ENCODE measurements around the gene BCL11A.

The BCL11A gene

DNA sequence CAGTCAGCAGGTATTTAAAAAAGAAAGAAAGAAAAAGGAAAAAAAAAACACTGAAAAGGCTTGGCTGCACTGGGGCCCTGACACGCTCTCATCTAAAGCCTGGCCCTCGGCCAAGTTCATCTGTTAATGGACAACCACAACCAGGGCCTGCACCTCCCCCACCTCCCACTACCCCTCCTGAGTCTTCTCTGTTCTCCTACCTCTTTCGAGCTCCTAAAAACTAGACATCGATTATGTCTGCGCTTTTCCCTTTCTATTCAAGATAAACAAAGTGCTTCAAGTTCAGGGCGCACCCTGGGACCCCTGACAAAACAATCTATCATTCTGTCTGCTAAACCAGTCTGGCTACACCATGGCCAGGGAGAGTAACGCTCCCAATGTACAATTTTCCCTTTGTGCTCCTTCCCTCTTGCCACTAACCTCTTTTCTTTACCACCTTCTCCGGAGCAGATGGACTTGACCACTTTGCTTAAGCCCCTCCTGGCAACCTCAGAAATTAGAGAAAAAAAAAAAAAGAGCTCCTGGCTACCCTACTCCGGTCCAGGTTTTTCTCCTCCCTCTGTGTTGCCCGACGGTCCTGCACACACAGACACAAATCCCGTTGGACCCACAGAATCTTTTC, 22.7 kb downstream of the BCL11A start:
- Mint-ChIP-seq H3K27ac (peak overlapping the region; percentile 9), H3K9me3 (no peaks in the 10 kb centered on the region), H3K4me1 (peaks cover 22% of the 10 kb centered on the region), H3K27me3 (peaks cover 18% of the 10 kb centered on the region), H3K4me3 (no peak overlapping the region), H3K36me3 (ENCODE audit: low read depth) (no peaks in the 10 kb centered on the region)
- DNase-seq (no peak), ATAC-seq (no peak)

DNA sequence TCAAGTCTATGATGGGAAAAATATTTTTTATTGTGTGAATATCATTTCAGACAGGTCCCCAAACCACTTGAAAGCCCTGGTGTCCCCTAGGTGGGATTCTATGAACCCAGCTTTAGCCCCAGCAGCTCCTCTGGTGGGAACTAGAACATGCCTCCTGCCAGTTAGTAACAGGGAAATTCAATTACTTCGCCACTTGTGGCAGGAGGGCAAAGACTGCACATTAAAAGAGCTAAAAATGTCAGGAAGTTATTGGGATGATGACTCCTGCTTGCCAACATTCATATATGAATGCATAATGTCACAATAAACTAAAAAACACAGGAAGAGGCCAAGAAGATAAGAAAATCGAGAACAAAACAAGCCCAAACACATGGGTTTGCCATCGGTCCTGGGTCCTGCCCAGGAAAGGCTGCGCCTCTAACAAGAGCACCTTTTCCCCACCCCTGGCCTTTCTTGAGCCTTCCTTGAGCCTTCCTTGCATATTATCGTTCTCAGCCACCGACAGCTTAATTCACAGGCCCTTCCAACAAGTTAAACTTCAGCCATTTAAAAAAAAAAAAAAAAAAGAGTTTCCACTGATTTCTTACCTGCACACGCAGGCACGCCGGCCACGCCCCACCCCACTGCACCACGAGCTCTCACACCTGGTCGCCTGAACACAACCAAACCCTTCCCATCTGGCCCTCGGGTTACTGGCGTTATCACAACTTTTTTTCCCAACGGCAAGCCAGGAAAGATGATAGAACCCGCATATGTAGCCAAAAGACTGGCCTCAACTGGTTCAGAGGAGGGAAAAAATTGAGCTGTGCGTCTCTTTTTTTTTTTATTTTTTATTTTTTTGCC, 23.4 kb downstream of the BCL11A start:
- DNase-seq (no peak), ATAC-seq (no peak)
- H3K4me3 Mint-ChIP-seq: no peak overlapping the region
- H3K27me3 Mint-ChIP-seq: peaks cover 18% of the 10 kb centered on the region
- H3K36me3 Mint-ChIP-seq (ENCODE audit: low read depth): no peaks in the 10 kb centered on the region
- peaks cover 25% of the 10 kb centered on the region for H3K4me1 Mint-ChIP-seq
- no peaks in the 10 kb centered on the region for H3K9me3 Mint-ChIP-seq
- peak overlapping the region; percentile 26 for H3K27ac Mint-ChIP-seq

DNA sequence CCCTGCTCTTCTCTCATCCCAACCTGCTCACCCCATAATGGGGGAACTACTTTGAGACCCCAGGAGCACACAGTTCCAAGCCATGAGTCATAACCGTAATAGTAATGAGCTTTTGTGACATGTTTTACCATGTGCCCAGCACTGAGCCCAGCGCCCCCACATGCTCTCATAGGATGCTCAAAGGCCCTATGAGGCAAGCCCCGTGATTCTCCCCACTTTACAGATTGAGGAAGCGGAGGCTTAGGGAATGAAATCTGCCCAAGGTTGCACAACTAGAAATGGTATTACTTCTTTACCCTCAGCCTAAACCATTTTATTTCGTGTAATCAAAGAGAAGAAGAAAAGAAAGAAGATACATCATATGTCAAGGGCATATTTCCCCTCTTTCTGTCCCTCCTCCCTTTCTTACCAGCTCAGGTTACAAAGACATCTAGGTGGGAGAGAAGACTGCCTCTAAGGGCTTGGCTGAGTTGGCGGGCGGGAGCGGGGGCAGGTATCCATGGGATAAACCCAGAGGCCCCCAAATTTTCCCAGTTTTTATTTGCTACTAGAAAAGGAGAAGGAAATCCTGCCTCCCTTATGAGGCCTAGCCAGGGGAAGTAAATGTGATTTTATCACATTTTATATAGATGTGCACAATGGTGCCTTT, 24.2 kb downstream of the BCL11A start:
- DNase-seq (no peak), ATAC-seq (no peak)
- Mint-ChIP-seq H3K27me3 (peaks cover 15% of the 10 kb centered on the region), H3K36me3 (ENCODE audit: low read depth) (no peaks in the 10 kb centered on the region), H3K4me1 (peaks cover 25% of the 10 kb centered on the region), H3K9me3 (no peaks in the 10 kb centered on the region), H3K4me3 (no peak overlapping the region), H3K27ac (peak overlapping the region; percentile 48)

DNA sequence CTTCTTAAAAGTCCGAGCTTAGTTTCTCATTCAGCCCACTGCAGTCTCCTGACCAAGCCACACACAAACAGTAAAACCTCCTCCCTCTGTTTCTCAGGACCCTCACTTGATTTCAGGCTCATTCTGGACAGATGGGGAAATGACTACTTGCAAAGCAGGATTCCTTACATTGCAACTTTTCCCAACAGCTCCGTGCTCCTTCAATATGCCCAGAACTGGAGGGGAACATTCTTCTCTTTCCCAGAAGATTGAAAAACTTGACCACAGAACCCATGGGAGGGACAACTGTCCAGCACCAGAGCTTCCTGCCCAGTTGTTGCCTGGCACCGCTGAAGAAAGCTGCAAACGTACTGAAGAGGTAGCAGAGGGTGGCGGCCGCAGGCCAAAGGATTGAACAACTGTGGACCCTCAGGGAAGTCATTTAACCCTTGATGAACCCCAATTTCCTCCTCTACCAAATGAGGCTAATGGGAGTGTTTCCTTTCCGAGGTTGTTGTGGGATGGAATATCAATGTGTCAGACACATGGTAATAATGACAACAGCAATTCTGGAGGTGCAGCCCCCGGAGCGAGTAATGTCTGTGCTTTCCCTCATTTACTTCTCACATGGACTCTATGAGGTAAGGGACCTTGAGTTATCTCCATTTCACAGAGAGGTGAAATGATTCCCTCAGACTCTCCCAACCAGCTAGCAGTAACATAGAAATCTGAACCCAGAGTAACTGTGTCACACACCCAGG, 25.0 kb downstream of the BCL11A start:
- Mint-ChIP-seq H3K36me3 (ENCODE audit: low read depth) (no peaks in the 10 kb centered on the region), H3K4me3 (no peak overlapping the region), H3K9me3 (no peaks in the 10 kb centered on the region), H3K4me1 (peaks cover 25% of the 10 kb centered on the region), H3K27ac (peak overlapping the region; percentile 48), H3K27me3 (peaks cover 15% of the 10 kb centered on the region)
- no peak for DNase-seq
- ATAC-seq: no peak

DNA sequence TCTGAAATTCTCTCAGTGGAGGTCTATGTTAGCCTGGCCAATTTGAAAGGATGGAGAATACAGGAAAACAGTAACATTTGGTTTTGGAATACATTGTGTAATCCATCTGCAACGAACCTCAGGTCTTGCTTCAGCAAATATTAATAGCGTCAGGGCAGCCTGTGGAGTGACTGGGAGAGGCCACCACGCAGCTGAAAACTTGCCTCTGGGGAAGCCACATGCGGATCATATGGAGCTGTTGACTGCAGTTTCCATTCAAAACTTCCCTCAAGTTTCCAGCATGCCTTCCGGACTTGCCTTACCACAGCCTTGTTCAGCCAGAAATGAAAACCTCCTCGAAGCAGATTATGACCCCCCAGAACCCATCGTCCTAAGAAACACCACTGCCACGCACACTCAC, 25.7 kb downstream of the BCL11A start:
- Mint-ChIP-seq H3K27ac (no peak overlapping the region), H3K27me3 (peaks cover 15% of the 10 kb centered on the region), H3K9me3 (no peaks in the 10 kb centered on the region), H3K4me3 (no peak overlapping the region), H3K36me3 (ENCODE audit: low read depth) (no peaks in the 10 kb centered on the region), H3K4me1 (peaks cover 25% of the 10 kb centered on the region)
- DNase-seq (no peak), ATAC-seq (no peak)

DNA sequence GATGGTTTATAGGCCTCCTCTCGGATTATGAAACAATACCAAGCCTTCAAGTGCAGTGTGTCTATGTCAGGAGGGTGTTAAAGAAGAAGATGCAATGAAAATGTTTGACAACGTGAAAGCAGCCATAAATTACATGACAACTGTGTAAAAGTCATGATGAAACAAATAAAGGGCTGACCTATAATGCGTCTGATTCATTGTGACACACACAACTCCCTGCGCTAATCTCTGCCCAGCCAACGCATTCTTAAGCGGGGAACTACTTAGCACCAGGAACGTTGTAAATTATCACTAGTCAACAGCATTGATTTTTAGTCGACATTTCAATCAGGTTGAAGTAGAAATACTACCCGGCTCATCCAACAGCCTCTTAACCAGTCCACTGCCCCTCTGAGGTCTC, 26.8 kb downstream of the BCL11A start:
- H3K9me3 Mint-ChIP-seq: no peaks in the 10 kb centered on the region
- H3K27ac Mint-ChIP-seq: no peak overlapping the region
- no peak for DNase-seq
- ATAC-seq: no peak
- peaks cover 19% of the 10 kb centered on the region for H3K4me1 Mint-ChIP-seq
- H3K27me3 Mint-ChIP-seq: peaks cover 14% of the 10 kb centered on the region
- peaks cover under 1% of the 10 kb centered on the region for H3K36me3 Mint-ChIP-seq (ENCODE audit: low read depth)
- no peak overlapping the region for H3K4me3 Mint-ChIP-seq

DNA sequence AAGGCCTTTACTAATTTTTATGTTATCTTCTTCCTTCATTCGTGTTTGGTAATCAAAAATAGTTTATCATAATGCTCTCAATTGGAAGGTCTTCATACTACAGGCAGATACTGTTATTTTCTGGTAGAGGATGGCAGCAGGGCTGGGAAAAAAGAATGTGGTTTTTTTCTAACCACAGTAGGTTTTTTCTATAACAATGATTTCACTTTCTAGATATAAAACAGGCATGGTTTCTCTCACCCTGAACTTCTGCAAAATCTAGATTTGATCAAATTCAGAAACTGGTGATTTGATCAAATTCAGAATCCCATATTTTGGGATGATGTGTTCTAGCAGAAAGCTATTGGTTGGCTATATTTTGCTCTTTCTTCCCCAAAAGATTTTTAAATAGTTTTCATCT, 27.6 kb downstream of the BCL11A start:
- peaks cover 3% of the 10 kb centered on the region for H3K36me3 Mint-ChIP-seq (ENCODE audit: low read depth)
- H3K9me3 Mint-ChIP-seq: no peaks in the 10 kb centered on the region
- peaks cover 19% of the 10 kb centered on the region for H3K4me1 Mint-ChIP-seq
- H3K27ac Mint-ChIP-seq: no peak overlapping the region
- peaks cover 13% of the 10 kb centered on the region for H3K27me3 Mint-ChIP-seq
- H3K4me3 Mint-ChIP-seq: no peak overlapping the region
- DNase-seq (no peak), ATAC-seq (no peak)

DNA sequence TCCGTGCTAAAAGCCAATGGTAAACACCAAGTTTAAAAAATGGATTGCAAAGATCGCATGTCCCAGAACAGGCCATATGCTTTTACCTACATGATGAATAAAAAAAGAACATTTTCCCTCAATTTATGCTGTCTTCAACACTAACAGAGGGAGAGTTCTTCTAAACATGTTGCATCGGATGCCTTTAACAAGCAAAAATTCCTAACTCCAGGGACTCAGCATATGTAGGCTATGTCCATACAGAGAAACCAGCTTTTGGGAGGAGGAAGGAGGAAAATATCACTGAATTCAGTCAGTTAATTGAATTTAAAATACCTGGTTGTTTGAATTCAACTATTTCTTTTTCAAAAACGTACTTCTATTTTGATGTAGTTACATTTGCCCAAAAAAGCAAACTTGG, 28.6 kb downstream of the BCL11A start:
- Mint-ChIP-seq H3K27ac (no peak overlapping the region), H3K36me3 (ENCODE audit: low read depth) (peaks cover 3% of the 10 kb centered on the region), H3K4me1 (peaks cover 15% of the 10 kb centered on the region), H3K27me3 (peaks cover 10% of the 10 kb centered on the region), H3K4me3 (no peak overlapping the region), H3K9me3 (no peaks in the 10 kb centered on the region)
- DNase-seq (no peak), ATAC-seq (no peak)

DNA sequence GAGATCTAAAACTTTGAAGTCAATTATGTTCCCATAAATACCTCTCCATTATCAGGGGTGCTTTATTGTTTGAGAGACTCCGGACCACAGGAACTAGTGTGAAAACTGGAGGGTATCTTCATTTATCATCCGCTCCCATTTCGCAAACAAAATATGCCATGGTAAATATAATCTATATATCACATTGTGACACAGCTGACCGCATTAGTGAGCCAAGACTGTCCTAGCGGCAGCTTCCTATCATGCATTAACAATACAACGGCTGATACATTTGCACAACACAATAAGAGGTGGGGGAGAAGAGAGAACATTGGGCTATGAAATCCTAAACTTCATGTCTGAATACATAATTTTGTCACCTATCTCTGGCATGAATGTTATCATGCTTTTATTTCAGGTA, 29.5 kb downstream of the BCL11A start:
- Mint-ChIP-seq H3K27ac (no peak overlapping the region), H3K36me3 (ENCODE audit: low read depth) (peaks cover 3% of the 10 kb centered on the region), H3K27me3 (peaks cover 6% of the 10 kb centered on the region), H3K4me1 (peaks cover 15% of the 10 kb centered on the region), H3K4me3 (no peak overlapping the region), H3K9me3 (no peaks in the 10 kb centered on the region)
- DNase-seq (no peak), ATAC-seq (no peak)

DNA sequence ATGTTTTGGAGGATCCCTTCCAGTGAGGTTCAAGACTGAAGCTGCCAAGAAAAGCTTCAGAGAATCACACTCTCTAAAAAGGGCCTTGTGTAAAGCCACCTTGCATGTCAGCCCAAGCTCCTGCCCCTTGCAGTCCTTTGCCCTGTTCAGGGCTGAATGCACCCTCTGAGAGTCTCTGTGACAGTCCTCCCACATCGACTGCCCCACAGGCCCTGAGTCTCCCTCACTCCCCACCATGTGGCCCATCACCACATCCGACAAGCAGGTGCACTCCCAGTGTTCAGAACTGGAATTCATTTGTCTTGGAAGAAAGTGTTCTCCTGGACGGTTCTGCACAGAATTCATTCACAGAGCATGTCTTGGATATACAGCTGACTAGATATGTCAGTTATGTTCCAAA, 31.0 kb downstream of the BCL11A start:
- H3K4me3 Mint-ChIP-seq: no peak overlapping the region
- peaks cover 21% of the 10 kb centered on the region for H3K4me1 Mint-ChIP-seq
- peaks cover 3% of the 10 kb centered on the region for H3K36me3 Mint-ChIP-seq (ENCODE audit: low read depth)
- no peak for ATAC-seq
- peaks cover 11% of the 10 kb centered on the region for H3K27me3 Mint-ChIP-seq
- no peak overlapping the region for H3K27ac Mint-ChIP-seq
- no peaks in the 10 kb centered on the region for H3K9me3 Mint-ChIP-seq
- no peak for DNase-seq

DNA sequence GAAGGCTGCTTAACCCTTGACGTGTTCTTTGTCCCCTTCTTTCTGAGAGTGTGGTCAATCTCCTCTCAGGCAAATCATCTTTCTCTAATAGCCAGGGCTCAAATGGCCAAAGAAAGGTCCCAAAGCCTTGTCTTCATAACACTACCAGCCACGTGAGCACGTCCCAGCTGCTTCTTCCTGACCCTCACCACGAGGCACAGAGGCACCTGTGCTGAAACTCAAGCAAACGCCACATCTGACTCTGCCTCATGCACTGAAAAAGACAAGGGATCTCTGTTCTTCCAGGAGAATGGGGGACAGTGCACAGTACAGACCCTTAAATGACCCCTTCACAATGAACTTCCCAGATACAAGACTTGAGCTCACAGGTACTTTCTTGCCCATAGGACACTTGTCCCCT, 31.8 kb downstream of the BCL11A start:
- ATAC-seq: no peak
- peaks cover 20% of the 10 kb centered on the region for H3K4me1 Mint-ChIP-seq
- H3K36me3 Mint-ChIP-seq (ENCODE audit: low read depth): peaks cover 3% of the 10 kb centered on the region

DNA sequence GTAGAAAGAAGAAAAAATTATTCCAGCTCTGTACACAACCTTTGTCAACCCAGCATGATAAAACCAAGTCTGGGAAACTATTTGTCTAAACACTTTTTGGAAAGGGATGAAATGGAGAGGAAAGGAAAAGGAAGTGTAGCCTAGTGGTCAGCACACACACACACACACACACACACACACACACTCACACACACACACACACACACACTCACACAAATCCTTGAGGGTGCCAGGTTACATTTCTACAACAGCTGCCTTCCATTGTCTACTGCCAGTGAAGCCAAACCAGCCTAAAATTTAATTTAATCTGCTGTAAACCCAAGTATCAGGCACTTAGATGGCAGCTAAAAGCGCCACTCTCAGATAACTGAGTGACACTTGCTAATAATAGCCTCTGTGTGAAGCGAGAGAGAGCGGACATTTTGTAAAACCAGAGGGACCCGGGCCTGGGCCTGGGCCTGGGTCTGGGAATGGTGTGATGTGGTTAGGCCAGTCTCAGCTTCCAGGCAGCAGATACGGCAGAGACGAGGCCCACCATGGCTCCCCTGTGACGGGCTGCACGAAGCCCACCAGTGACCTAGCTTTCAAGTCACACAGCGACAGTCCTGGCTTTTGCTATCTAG, 32.4 kb downstream of the BCL11A start:
- H3K36me3 Mint-ChIP-seq (ENCODE audit: low read depth): peaks cover 3% of the 10 kb centered on the region
- no peak overlapping the region for H3K4me3 Mint-ChIP-seq
- H3K27me3 Mint-ChIP-seq: peaks cover 11% of the 10 kb centered on the region
- no peak for ATAC-seq
- no peak for DNase-seq
- no peaks in the 10 kb centered on the region for H3K9me3 Mint-ChIP-seq
- peaks cover 25% of the 10 kb centered on the region for H3K4me1 Mint-ChIP-seq
- no peak overlapping the region for H3K27ac Mint-ChIP-seq

More for the DNA sequence above, 31.8 kb downstream of the BCL11A start:
- DNase-seq: no peak
- H3K27ac Mint-ChIP-seq: peak overlapping the region; percentile 5
- H3K27me3 Mint-ChIP-seq: peaks cover 11% of the 10 kb centered on the region
- H3K4me3 Mint-ChIP-seq: no peak overlapping the region
- H3K9me3 Mint-ChIP-seq: no peaks in the 10 kb centered on the region

DNA sequence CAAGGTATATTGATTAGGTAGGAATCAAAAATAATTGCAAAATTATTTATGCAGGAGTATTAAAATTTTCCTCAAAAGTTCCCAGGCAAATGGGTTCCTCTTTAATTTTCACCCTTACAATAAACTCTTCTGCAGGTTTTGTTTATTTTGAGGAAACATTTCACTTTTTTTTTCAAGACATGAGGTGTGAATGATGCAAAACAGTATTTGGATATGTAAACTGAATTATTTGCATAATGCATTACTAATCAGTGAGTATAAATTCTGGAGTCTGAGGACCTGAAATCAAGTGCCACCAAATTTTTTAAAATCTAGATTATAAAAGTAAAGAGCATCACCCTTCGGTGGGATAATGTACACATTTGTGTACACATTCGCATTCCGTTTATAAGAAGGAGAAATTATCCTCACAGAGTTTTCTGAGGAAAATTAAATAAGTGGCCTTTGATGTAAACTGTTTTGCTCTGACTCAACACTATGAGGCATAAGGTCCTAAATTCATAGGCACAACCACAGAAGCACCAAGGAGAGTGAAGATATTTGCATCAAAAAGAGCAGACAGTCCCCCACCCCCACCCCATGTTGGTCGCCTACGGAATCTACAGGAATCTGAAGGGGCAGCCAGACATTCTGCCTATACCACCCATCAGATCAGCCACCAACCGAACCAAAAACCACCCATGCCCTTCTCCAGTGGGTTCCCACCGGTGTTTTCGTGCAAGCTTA, 33.1 kb downstream of the BCL11A start:
- DNase-seq (no peak), ATAC-seq (no peak)
- Mint-ChIP-seq H3K27ac (no peak overlapping the region), H3K4me1 (peaks cover 25% of the 10 kb centered on the region), H3K27me3 (peaks cover 11% of the 10 kb centered on the region), H3K4me3 (no peak overlapping the region), H3K36me3 (ENCODE audit: low read depth) (peaks cover 3% of the 10 kb centered on the region), H3K9me3 (no peaks in the 10 kb centered on the region)

All from activated naive CD8-positive, alpha-beta T cell treated with anti-CD3 and anti-CD28 coated beads, Interleukin-2, amount 50 U/mL, for 24 hours (primary cell).